HG03103 (cell line): Measurements from ENCODE around the gene NDUFC2.
"Not testable (repeated sequence)": the region's sequence is repeated elsewhere in the genome, so short reads cannot be mapped to it uniquely, and the experiment has no call there.

Experiments used
- ATAC-seq: cut with Tn5 transposase; IDR thresholded peaks from one replicate; pipeline ENCODE4 v1.9.1; 2021; ENCODE audit warnings: low read depth; ENCODE audit not compliant: unreplicated experiment

The NDUFC2 gene

GRCh38 chr11:78080084-78080817 is 589 bp upstream of the NDUFC2 start:
- ATAC-seq, result no peak

- ATAC-seq, result no peak
These were observed 1.2 kb downstream of the NDUFC2 start for GRCh38 chr11:78078218-78079167.

- not testable (repeated sequence) for ATAC-seq
These were observed 2.1 kb downstream of the NDUFC2 start for GRCh38 chr11:78077592-78077991.

GRCh38 chr11:78076733-78077403 is 2.8 kb downstream of the NDUFC2 start:
- no peak for ATAC-seq

- no peak for ATAC-seq
These were observed 4.9 kb downstream of the NDUFC2 start for GRCh38 chr11:78074756-78075155.

- no peak for ATAC-seq
These were observed 7.2 kb downstream of the NDUFC2 start for GRCh38 chr11:78072455-78072854.

GRCh38 chr11:78071717-78072116 is 7.9 kb downstream of the NDUFC2 start:
- ATAC-seq, result no peak

- ATAC-seq, result no peak
These were observed 9.0 kb downstream of the NDUFC2 start for GRCh38 chr11:78070621-78071020.

- no peak for ATAC-seq
These were observed 10.2 kb downstream of the NDUFC2 start for GRCh38 chr11:78069465-78069864.

GRCh38 chr11:78067704-78068103 is 12.0 kb downstream of the NDUFC2 start:
- no peak for ATAC-seq

GRCh38 chr11:78066471-78066870 is 13.2 kb downstream of the NDUFC2 start:
- no peak for ATAC-seq

GRCh38 chr11:78065203-78065602 is 14.5 kb downstream of the NDUFC2 start:
- ATAC-seq, result no peak

- ATAC-seq, result no peak
These were observed 16.1 kb downstream of the NDUFC2 start, which contains the start of gene THRSP for GRCh38 chr11:78063440-78064181. THRSP (plus strand) TSS chr11:78063861; CDS start chr11:78063882, 21 bp downstream.

GRCh38 chr11:78062671-78063070 is 17.0 kb downstream of the NDUFC2 start:
- ATAC-seq, result no peak

- no peak for ATAC-seq
These were observed 17.7 kb downstream of the NDUFC2 start for GRCh38 chr11:78061921-78062311.

- ATAC-seq, result no peak
These were observed 18.4 kb downstream of the NDUFC2 start for GRCh38 chr11:78061088-78061920.

GRCh38 chr11:78060533-78060932 is 19.1 kb downstream of the NDUFC2 start:
- ATAC-seq, result no peak

- ATAC-seq, result not testable (repeated sequence)
These were observed 19.8 kb downstream of the NDUFC2 start for GRCh38 chr11:78059749-78060328.

- no peak for ATAC-seq
These were observed 22.1 kb downstream of the NDUFC2 start for GRCh38 chr11:78057462-78058055.
